Testis (tissue), 3 donors: ENCODE measurements around the gene UBE2U. TPM values are rescaled to one million over a fixed set of nuclear protein-coding genes. Genes with fewer than 3 reads are reported as not detected.

ENCODE experiments used
- DNase-seq: peaks from one replicate; pipeline ENCODE4 v3.0.0-alpha.2; 2019
- H3K27ac ChIP-seq, 2 donors: fragments of 200-600 bp; sonication (generic); one replicate each; pipeline ENCODE4 v1.5.1; 2019
- H3K27me3 ChIP-seq: fragments of 200-600 bp; sonication (generic); one replicate; pipeline ENCODE4 v1.5.1; 2019
- H3K36me3 ChIP-seq: fragments of 200-600 bp; sonication (generic); one replicate; pipeline ENCODE4 v1.5.1; 2017; ENCODE audit warnings: low read depth; ENCODE audit errors: missing control alignments
- H3K4me1 ChIP-seq: fragments of 200-600 bp; sonication (generic); one replicate; pipeline ENCODE4 v1.5.1; 2019
- H3K4me3 ChIP-seq, 2 donors: fragments of 200-600 bp; sonication (generic); one replicate each; pipeline ENCODE4 v1.5.1; 2017 to 2019
- H3K9me3 ChIP-seq: fragments of 200-600 bp; sonication (generic); one replicate; pipeline ENCODE4 v1.5.1; 2017
- CTCF ChIP-seq, 3 experiments: fragments of 450-650 bp in 2 of 3; fragments of 200-600 bp in 1 of 3; sonication (generic) in 1 of 3; IDR thresholded peaks; one replicate each; pipeline ENCODE4 v1.5.1; 2016 to 2019; ENCODE audit warnings: antibody characterized with exemption in 3 of 3, mild to moderate bottlenecking in 2 of 3, moderate library complexity in 1 of 3
- POLR2A ChIP-seq: fragments of 450-650 bp; IDR thresholded peaks from one replicate; pipeline ENCODE4 v1.6.1; 2017; ENCODE audit warnings: antibody characterized with exemption, mild to moderate bottlenecking, moderate library complexity
- WGBS, 2 donors: methylation state at CpG; one replicate each; pipeline ENCODE4 v1.1.5; 2018; 5-methylcytosine and 5-hydroxymethylcytosine counted together
- intact Hi-C: fragments of 100-400 bp; cut with DNase I; formaldehyde crosslinking; loops from one replicate; pipeline ENCODE4 v1.15.1; 2023; ENCODE audit warnings: low total_unique reads
- polyA plus RNA-seq: library from polyadenylated mRNA; stranded (reverse); fragments of 350-450 nt; fragmentation: Illumina TruSeq; extraction: RNeasy Lipid Tissue Mini Kit (QIAGEN cat#74804); gene quantifications from one replicate; pipeline ENCODE4 v1.2.3, GENCODE V29; 2014; ENCODE audit warnings: low read depth, low replicate concordance; ENCODE audit not compliant: insufficient read depth
- total RNA-seq, 2 donors: library from RNA; depleted of rRNA; stranded (reverse); fragments of >200 nt; gene quantifications; one replicate each; pipeline ENCODE4 v1.2.3, GENCODE V29; 2016

The UBE2U gene
- total and polyA plus RNA-seq, 3 donors from 2014 or later, result 16.9 to 72.2 (median 31.6) TPM

- no peaks in the 10 kb centered on the region for H3K27me3 ChIP-seq
- DNase-seq, result no peak
- H3K4me3 ChIP-seq, result no peak overlapping the region
- H3K9me3 ChIP-seq, result no peaks in the 10 kb centered on the region
- 41 to 61% methylated on average over 3 of the region's 3 CpGs for WGBS, 2 donors
- TF ChIP-seq CTCF (IDR thresholded peaks at IDR 0.05) (no peak), POLR2A (no peak)
- intact Hi-C loops, result no loop called here
- H3K4me1 ChIP-seq, result no peaks in the 10 kb centered on the region
- H3K27ac ChIP-seq, result no peak overlapping the region
- no peaks in the 10 kb centered on the region for H3K36me3 ChIP-seq
Measured at GRCh38 chr1:64287071-64287470, 83.6 kb downstream of the UBE2U start.

GRCh38 chr1:64290420-64290819 is 87.0 kb downstream of the UBE2U start:
- 94 to 98% methylated on average over 1 of the region's 1 CpG for WGBS, 2 donors
- Histone ChIP-seq H3K4me3 (no peak overlapping the region), H3K9me3 (no peaks in the 10 kb centered on the region), H3K36me3 (no peaks in the 10 kb centered on the region), H3K27ac (no peak overlapping the region), H3K4me1 (no peaks in the 10 kb centered on the region), H3K27me3 (no peaks in the 10 kb centered on the region)
- no peak for DNase-seq
- intact Hi-C loops, result no loop called here
- no peak for TF ChIP-seq CTCF (IDR thresholded peaks at IDR 0.05)
- TF ChIP-seq POLR2A, result no peak

DNA sequence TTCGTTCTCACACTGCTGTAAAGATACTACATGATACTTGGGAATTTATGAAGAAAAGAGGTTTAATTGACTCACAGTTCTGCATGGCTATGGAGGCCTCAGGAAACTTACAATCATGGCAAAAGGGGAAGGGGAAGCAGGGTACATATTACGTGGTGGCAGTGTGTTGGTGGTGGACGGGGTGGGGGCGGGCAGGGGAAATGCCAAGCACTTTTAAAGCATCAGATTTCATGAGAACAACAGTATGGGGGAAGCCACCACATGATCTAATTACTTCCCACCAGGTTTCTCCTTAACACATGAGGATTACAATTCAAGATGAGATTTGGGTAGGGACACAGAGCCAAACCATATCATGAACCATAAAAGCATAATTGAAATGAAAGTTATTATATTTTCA is 88.5 kb downstream of the UBE2U start:
- H3K27me3 ChIP-seq, result no peaks in the 10 kb centered on the region

DNA sequence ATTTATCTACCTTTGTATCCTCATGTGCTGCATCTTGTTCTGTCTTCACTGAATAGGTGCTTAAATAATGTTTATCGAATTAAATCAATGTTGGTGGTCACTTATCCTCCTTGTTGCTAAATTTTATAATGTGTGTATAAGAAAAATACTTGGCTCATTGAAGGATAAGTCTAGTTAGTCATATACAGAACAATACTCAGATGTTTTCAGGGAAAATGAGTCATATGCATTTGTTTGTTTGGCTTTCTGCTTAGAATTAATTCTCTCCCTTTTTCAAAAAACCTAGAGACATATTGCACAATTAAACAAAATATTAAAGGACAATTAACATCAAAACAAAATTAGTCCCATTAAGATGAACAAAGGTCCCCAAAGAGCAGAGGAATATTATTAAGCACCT is 89.0 kb downstream of the UBE2U start:
- H3K9me3 ChIP-seq, result no peaks in the 10 kb centered on the region
- WGBS, 2 donors, result 92 to 95% methylated on average over 1 of the region's 1 CpG

More for the DNA sequence above, 88.5 kb downstream of the UBE2U start:
- no peak for DNase-seq
- Histone ChIP-seq H3K27ac (no peak overlapping the region), H3K4me1 (no peaks in the 10 kb centered on the region), H3K9me3 (no peaks in the 10 kb centered on the region), H3K36me3 (no peaks in the 10 kb centered on the region), H3K4me3 (no peak overlapping the region)
- TF ChIP-seq POLR2A, result no peak
- no peak for TF ChIP-seq CTCF (IDR thresholded peaks at IDR 0.05)
- WGBS, 2 donors, result 85 to 96% methylated on average over 4 of the region's 4 CpGs
- intact Hi-C loops, result no loop called here

More for the DNA sequence above, 89.0 kb downstream of the UBE2U start:
- no peaks in the 10 kb centered on the region for H3K27me3 ChIP-seq
- DNase-seq, result no peak
- H3K27ac ChIP-seq, result no peak overlapping the region
- no peak overlapping the region for H3K4me3 ChIP-seq
- H3K36me3 ChIP-seq, result no peaks in the 10 kb centered on the region
- TF ChIP-seq POLR2A (no peak), CTCF (IDR thresholded peaks at IDR 0.05) (no peak)
- H3K4me1 ChIP-seq, result no peaks in the 10 kb centered on the region
- intact Hi-C loops, result no loop called here
